Measurements from ENCODE around the gene TTC33. TPM values are rescaled to one million over a fixed set of nuclear protein-coding genes. Genes with fewer than 3 reads are reported as not detected.
A peak's percentile ranks its signal among the peaks of the same experiment; 100 is the strongest.

The TTC33 gene
- total and polyA plus RNA-seq, 2 of the 4 experiments (the other 2 are of a cell fraction) = 3.1 to 8.1 TPM

- Histone ChIP-seq H3K18ac (ENCODE audit: low read depth, low read length) (no peak overlapping the region), H4K91ac (ENCODE audit: insufficient read depth, low read depth, low read length) (no peak overlapping the region), H2BK120ac (ENCODE audit: low read depth, low read length) (no peak overlapping the region), H3K27me3 (ENCODE audit: control insufficient read depth, insufficient read depth, low read length) (no peaks in the 10 kb centered on the region), H4K8ac (ENCODE audit: low read depth in 2 of 2, low read length in 2 of 2) (no peak overlapping the region), H3K23ac (ENCODE audit: low read depth, low read length) (no peak overlapping the region), H2BK20ac (ENCODE audit: low read depth, low read length) (no peak overlapping the region), H4K5ac (ENCODE audit: low read depth, low read length) (no peak overlapping the region), H3K56ac (ENCODE audit: extremely low read depth, insufficient read depth, low read length) (no peak overlapping the region), H3K9me3 (ENCODE audit: control insufficient read depth, insufficient read depth, low read length) (no peaks in the 10 kb centered on the region), H3K36me3 (ENCODE audit: control insufficient read depth, insufficient read depth, low read length) (peaks cover 3% of the 10 kb centered on the region; the same call in 1 of the 2 replicates), H3K14ac (replicated peaks; ENCODE audit: low read depth, low read length) (no peak overlapping the region), H3K4me1 (ENCODE audit: control insufficient read depth, insufficient read depth, low read length) (0 out of 2 replicates have a peak, but pooled peaks cover 2% of the 10 kb centered on the region), H3K4me3 (ENCODE audit: insufficient read depth, low read depth, low read length) (no peak overlapping the region), H3K4ac (ENCODE audit: low read depth, low read length) (no peak overlapping the region), H2AFZ (replicated peaks; ENCODE audit: low read length, poor library complexity) (no peak overlapping the region), H3K79me1 (ENCODE audit: low read depth in 1 of 2, low read length in 2 of 2) (peaks cover 3% of the 10 kb centered on the region in 2 experiments; a peak in 2 of 4 replicates), H3K4me2 (ENCODE audit: low read depth, low read length) (no peak overlapping the region), H3K27ac (ENCODE audit: insufficient read depth, low read length) (no peak overlapping the region), H3K9ac (ENCODE audit: low read depth, low read length) (no peak overlapping the region), H2BK15ac (ENCODE audit: low read depth, low read length) (no peak overlapping the region), H2AK5ac (ENCODE audit: low read depth, low read length) (no peak overlapping the region), H3K9me1 (ENCODE audit: insufficient read depth, low read length) (0 out of 2 replicates have a peak, but pooled peaks cover 3% of the 10 kb centered on the region), H4K20me1 (ENCODE audit: insufficient read depth, low read length) (no peaks in the 10 kb centered on the region), H2BK5ac (ENCODE audit: low read depth, low read length, poor library complexity, severe bottlenecking) (no peak overlapping the region), H2AK9ac (replicated peaks; ENCODE audit: low read depth, low read length, poor library complexity) (no peak overlapping the region)
- ChIA-PET CTCF (interaction anchor here (1.5 kb wide), 1 partner anchor 19 kb away, joined by 3 read pairs; no protein-coding TSS in a partner anchor), POLR2A (ENCODE audit: unreplicated experiment) (no interaction called here)
- DNase-seq = no peak
- dilution Hi-C loops (cut with HindIII; ENCODE audit: low sequenced_read_pairs, unreplicated experiment) = no loop called here
- no CpG with 5 or more reads among the region's 2 CpGs for WGBS, 2 experiments (ENCODE audit: extremely low coverage in 2 of 2, insufficient read length in 1 of 2)
- intact Hi-C loops (cut with micrococcal nuclease) = loop anchor here (5.0 kb wide), 1 partner anchor 1126 kb away; no protein-coding TSS in a partner anchor
- in situ Hi-C loops (cut with MboI; ENCODE audit: low sequenced_read_pairs) = no loop called here
- TF ChIP-seq CTCF (conservative IDR thresholded peaks at IDR 0.05; ENCODE audit: low read depth, low read length) (0 out of 2 replicates have a peak, but pooled peaks have one; percentile 15), CHD1 (IDR thresholded peaks at IDR 0.05; ENCODE audit: low read depth, low read length) (no peak)
- ATAC-seq (ENCODE audit: low read depth) = no peak
- no TSS peak for BruUV-seq (replicated peaks)
Observed at GRCh38 chr5:40716000-40716399, 39.8 kb downstream of the TTC33 start.

Data from IMR-90 (cell line).